ENCODE results near the gene PHLDB1.

The PHLDB1 gene

DNA sequence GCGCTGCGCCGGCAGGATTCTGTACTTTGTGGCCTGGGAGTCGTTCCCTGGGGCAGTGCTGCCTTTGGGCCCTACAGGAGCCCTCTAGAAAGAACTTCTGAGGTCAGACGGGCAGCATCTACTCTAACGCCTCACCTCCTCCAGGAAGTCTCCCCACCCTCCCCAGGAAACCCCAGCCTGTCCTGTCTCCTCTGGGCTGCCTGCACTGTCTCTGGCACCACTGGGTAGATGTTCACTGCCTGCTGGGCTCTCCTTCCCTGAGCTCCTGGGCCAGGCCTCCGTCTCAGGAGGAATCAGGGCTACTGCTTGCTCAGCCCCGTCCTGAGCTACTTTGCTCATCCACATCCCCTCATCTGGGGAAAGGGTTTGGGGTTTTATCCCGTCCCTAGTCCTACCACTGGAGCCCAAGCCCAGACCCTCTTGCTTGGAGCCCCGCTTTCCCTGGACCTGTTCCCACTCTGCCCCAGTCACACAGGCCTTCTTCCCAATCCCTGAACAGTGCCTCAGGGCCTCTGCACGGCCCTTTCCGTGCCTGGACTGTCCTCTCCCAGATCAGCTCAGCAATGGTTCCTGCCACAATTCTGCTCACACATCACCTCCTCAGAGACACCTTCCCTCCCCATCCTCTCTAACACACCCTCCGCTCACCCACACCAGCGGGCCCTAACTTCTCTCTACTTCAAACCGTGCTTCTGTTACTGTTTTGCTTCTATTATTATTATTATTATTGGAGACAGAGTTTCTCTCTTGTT lies 83.3 kb downstream of the PHLDB1 start:
- no peak for TF ChIP-seq POLR2AphosphoS5 (IDR thresholded peaks at IDR 0.05; ENCODE audit: low read depth, low read length)
- TF ChIP-seq POLR2A (IDR thresholded peaks at IDR 0.05; ENCODE audit: low read depth, low read length): no peak
- no peak for TF ChIP-seq PAX5 (IDR thresholded peaks at IDR 0.05; ENCODE audit: insufficient read depth, low read length, severe bottlenecking)
- TF ChIP-seq SPI1 (IDR thresholded peaks at IDR 0.05; ENCODE audit: low read depth, low read length): no peak
- no peak for TF ChIP-seq TAF1 (IDR thresholded peaks at IDR 0.05; ENCODE audit: low read depth, low read length)
- no peak for TF ChIP-seq POU2F2 (IDR thresholded peaks at IDR 0.05; ENCODE audit: low read depth, low read length)
- DNase-seq (ENCODE audit: insufficient read length, low spot score): no peak
- FAIRE-seq: no peak

DNA sequence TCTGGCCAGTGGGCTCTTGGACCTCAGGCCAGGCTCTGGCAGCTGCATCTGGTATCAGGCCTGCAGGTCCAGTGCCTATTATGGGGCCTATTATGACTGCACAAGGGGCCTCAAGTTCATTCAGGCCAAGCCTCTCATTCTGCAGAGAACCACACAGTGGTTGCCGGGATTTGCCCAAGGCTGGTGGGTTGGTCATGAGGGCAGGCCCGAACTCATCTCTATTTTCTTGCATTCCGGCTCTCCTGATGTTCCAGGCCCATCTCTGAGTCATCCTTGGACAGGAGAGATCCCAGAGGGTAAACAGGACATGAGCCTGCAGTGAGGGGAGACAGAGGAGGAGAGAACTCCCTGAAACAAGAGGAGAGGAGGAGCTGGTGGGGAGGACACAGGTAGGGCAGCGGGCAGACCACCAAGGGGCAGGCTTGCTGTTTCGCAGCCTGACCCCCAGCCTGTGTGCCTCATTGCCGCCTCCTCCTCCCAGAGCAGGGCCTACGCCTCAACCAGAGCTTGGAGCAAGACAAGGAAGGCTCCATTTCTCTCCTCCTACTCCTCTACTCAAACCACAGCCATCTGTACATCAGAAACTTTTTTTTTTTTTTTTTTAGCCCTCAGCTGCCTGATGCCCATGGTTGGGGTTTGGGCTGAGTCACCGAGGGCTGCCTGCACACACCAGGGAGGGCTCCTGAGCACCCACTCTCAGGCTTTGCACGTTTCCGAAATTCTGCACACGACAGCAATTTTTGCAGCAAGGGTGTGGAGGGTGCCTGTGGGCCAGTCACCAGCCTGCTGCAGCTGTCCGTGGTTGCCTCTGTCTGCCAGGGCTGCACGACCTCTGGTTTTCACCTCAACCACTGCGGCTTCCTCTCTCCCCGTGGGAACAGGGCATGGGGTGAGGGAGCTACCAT lies 84.8 kb downstream of the PHLDB1 start:
- DNase-seq (ENCODE audit: insufficient read length, low spot score): no peak
- TF ChIP-seq TAF1 (IDR thresholded peaks at IDR 0.05; ENCODE audit: low read depth, low read length) (no peak), POLR2AphosphoS5 (IDR thresholded peaks at IDR 0.05; ENCODE audit: low read depth, low read length) (no peak), POU2F2 (IDR thresholded peaks at IDR 0.05; ENCODE audit: low read depth, low read length) (no peak), PAX5 (IDR thresholded peaks at IDR 0.05; ENCODE audit: insufficient read depth, low read length, severe bottlenecking) (no peak), SPI1 (IDR thresholded peaks at IDR 0.05; ENCODE audit: low read depth, low read length) (no peak), POLR2A (IDR thresholded peaks at IDR 0.05; ENCODE audit: low read depth, low read length) (no peak)
- FAIRE-seq: peak; percentile 88

DNA sequence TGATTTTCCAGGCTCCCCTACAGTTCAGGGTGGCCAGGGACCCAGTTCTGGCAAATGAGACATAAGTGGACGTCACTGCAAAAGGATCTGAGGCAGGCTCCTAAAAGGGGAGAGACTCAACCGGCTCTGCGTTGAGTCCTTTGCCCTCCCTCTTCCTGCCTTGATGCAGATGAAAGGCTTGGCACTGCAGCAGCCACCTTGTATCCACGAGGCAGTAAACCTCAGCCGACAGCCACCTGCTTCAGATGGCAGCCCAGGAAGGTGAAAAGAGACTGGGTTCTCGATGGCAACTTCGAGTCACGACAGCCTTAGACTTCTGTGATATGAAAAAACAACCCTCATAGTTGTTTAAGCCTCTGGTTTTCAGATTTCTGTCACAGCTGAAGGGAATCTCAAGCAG lies 86.8 kb downstream of the PHLDB1 start:
- no peak for TF ChIP-seq SPI1 (IDR thresholded peaks at IDR 0.05; ENCODE audit: low read depth, low read length)
- no peak for TF ChIP-seq PAX5 (IDR thresholded peaks at IDR 0.05; ENCODE audit: insufficient read depth, low read length, severe bottlenecking)
- TF ChIP-seq POLR2A (IDR thresholded peaks at IDR 0.05; ENCODE audit: low read depth, low read length): no peak
- TF ChIP-seq TAF1 (IDR thresholded peaks at IDR 0.05; ENCODE audit: low read depth, low read length): no peak
- no peak for TF ChIP-seq POU2F2 (IDR thresholded peaks at IDR 0.05; ENCODE audit: low read depth, low read length)
- no peak for TF ChIP-seq POLR2AphosphoS5 (IDR thresholded peaks at IDR 0.05; ENCODE audit: low read depth, low read length)
- FAIRE-seq: no peak
- no peak for DNase-seq (ENCODE audit: insufficient read length, low spot score)

DNA sequence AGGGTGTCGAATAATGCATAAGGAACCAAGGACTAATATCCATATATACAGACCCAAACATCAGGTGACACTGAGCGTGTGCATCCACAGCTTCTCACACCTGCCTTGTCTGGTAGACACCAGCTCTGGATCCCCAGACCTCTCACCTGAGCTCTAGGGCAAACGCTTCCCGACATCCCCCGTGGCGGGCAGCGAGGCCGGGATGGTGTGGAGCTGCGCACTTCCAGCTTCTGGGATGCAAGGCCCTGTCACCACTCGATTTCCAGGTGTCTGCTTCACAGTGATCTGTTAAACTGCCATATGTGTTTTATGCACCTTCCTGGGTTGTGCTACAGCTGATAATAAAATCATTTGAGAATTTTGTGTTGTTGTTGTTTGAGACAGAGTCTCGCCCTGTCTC lies 87.4 kb downstream of the PHLDB1 start:
- TF ChIP-seq POU2F2 (IDR thresholded peaks at IDR 0.05; ENCODE audit: low read depth, low read length) (no peak), PAX5 (IDR thresholded peaks at IDR 0.05; ENCODE audit: insufficient read depth, low read length, severe bottlenecking) (no peak), TAF1 (IDR thresholded peaks at IDR 0.05; ENCODE audit: low read depth, low read length) (no peak), SPI1 (IDR thresholded peaks at IDR 0.05; ENCODE audit: low read depth, low read length) (no peak), POLR2A (IDR thresholded peaks at IDR 0.05; ENCODE audit: low read depth, low read length) (no peak), POLR2AphosphoS5 (IDR thresholded peaks at IDR 0.05; ENCODE audit: low read depth, low read length) (no peak)
- FAIRE-seq (no peak), DNase-seq (ENCODE audit: insufficient read length, low spot score) (no peak)

DNA sequence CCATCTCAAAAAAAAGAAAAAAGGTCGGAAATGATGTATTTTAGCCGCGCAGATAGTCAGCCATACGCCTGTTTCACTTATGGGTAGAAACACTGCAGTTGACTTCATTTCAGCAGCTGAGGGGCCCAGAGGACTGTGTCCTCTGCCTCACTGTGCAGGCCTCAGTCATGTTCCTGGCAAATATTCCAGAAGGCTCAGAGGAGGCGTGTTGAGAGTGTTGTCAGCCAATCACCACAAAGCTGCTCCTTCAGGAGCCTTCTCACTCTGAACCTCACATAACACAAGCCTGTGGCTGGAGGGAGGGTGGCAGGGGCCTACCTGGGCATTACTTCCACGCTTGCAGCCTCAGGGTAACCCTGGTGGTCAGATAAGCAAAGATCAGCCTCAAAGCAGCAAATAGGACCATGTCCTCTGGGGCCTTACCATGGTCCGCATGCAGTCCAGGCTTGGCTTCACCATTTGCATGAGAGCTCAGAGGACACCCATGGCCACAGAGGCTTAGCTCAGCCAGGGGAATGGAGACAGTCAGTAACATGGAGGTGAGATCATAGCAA lies 89.3 kb downstream of the PHLDB1 start:
- TF ChIP-seq TAF1 (IDR thresholded peaks at IDR 0.05; ENCODE audit: low read depth, low read length) (no peak), POU2F2 (IDR thresholded peaks at IDR 0.05; ENCODE audit: low read depth, low read length) (no peak), POLR2A (IDR thresholded peaks at IDR 0.05; ENCODE audit: low read depth, low read length) (no peak), SPI1 (IDR thresholded peaks at IDR 0.05; ENCODE audit: low read depth, low read length) (no peak), POLR2AphosphoS5 (IDR thresholded peaks at IDR 0.05; ENCODE audit: low read depth, low read length) (no peak), PAX5 (IDR thresholded peaks at IDR 0.05; ENCODE audit: insufficient read depth, low read length, severe bottlenecking) (no peak)
- FAIRE-seq (no peak), DNase-seq (ENCODE audit: insufficient read length, low spot score) (no peak)

DNA sequence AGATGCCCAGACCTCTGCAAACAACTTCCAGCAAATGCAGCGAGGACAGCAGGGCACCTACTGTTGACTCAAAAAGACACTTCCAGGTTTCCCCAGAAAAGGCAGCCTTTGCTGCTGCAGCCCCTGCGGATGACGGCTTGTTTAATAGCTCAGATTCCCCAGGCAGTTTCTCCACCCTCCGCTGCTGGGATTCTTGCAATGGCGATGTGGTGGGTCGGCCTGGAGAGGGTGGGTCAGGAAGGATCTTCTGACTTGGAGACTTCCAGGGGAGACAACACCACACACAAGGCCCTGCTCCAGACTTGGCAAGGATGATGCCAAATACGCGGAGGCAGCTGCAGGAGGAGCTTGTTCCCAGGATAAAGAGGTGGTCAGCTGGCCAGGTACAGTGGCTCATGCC lies 89.9 kb downstream of the PHLDB1 start:
- DNase-seq (ENCODE audit: insufficient read length, low spot score) (no peak), FAIRE-seq (no peak)
- no peak for TF ChIP-seq TAF1 (IDR thresholded peaks at IDR 0.05; ENCODE audit: low read depth, low read length)
- TF ChIP-seq POU2F2 (IDR thresholded peaks at IDR 0.05; ENCODE audit: low read depth, low read length): no peak
- no peak for TF ChIP-seq POLR2AphosphoS5 (IDR thresholded peaks at IDR 0.05; ENCODE audit: low read depth, low read length)

DNA sequence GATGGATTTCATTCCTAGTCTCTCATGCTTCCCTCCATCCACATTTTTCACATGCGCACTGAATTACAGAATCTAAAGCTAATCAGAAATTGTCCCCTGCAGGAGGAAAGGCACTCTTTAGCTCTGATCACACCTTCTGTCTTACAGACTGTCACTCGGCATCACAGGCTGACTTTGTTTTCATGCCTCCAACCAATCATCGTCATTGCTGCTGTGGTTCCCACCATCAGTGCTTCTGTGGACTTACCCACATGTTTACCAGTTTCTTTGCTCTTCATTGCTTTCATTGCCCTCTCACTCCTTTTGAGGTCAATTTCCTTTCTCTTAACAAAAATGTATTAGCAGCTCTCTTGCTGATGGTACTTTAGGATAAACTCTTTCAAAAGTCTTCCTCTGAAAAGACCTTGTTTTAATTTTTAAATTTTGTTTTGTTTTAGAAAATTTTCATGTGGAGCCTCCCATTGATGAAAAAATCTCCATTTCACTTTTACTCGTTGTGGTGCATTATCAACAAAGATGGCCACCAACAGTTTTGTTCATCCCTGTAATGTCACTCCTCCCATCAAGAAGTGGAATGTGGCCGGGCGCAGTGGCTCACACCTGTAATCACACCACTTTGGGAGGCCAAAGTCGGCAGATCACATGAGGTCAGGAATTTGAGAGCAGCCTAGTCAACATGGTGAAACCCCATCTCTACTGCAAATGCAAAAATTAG lies 92.2 kb downstream of the PHLDB1 start:
- TF ChIP-seq POU2F2 (IDR thresholded peaks at IDR 0.05; ENCODE audit: low read depth, low read length): no peak
- no peak for DNase-seq (ENCODE audit: insufficient read length, low spot score)
- FAIRE-seq: no peak

DNA sequence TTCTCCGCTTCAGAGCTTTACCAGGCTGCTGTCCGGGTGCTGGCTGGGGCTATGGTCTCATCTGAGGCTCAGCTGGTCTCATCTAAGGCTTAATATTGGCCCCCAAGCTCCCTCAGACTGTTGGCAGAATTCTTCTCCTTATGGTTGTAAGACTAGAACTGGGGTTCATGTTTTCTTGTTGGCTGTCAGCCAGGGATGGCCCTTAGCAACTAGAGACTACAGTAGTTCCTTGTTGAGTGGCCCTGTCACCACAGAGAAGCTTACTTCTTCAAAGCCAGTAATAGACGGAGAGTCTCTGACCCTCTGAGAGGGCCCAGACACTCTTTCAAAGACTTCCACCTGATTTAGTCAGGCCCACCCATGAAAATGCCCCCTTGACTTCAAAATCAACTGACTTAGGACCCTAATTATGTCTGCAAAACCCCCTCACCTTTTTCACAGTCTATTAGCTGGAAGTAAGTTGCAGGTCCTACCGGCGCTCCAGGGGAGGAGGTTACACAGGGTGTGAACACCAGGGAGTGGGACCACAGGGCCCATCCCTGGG lies 96.2 kb downstream of the PHLDB1 start:
- no peak for DNase-seq (ENCODE audit: insufficient read length, low spot score)
- no peak for TF ChIP-seq TAF1 (IDR thresholded peaks at IDR 0.05; ENCODE audit: low read depth, low read length)
- TF ChIP-seq PAX5 (IDR thresholded peaks at IDR 0.05; ENCODE audit: insufficient read depth, low read length, severe bottlenecking): no peak
- TF ChIP-seq POLR2A (IDR thresholded peaks at IDR 0.05; ENCODE audit: low read depth, low read length): no peak
- TF ChIP-seq SPI1 (IDR thresholded peaks at IDR 0.05; ENCODE audit: low read depth, low read length): no peak
- no peak for TF ChIP-seq POLR2AphosphoS5 (IDR thresholded peaks at IDR 0.05; ENCODE audit: low read depth, low read length)
- TF ChIP-seq POU2F2 (IDR thresholded peaks at IDR 0.05; ENCODE audit: low read depth, low read length): no peak
- no peak for FAIRE-seq

Data from GM12891 (cell line).